ENCODE results near the gene C19orf47.

DNA sequence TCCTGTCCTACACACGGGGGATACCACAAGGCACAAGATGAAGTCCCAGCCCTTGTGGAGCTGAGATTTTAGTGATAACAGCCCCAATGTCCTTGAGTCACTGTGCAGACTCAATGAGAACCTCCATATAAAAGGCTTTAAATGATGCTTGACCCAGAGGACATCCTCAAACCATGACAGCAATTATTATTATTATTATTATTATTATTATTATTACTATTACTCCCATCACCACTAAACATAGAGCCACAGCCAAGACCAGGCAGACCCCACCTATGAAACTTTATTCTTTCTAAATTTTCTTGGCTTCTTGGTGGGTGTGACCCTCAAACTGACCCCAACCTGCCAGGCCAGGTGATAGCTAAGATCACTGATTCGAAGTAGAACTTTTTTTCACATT is 11.1 kb downstream of the C19orf47 start:
- no peak for TF ChIP-seq ARNTL (CRISPR knock-in tag; IDR thresholded peaks at IDR 0.05; ENCODE audit: borderline replicate concordance, low read depth)
- TF ChIP-seq ZFP3 (CRISPR knock-in tag; IDR thresholded peaks at IDR 0.05), result no peak
- TF ChIP-seq, protein P1, sequence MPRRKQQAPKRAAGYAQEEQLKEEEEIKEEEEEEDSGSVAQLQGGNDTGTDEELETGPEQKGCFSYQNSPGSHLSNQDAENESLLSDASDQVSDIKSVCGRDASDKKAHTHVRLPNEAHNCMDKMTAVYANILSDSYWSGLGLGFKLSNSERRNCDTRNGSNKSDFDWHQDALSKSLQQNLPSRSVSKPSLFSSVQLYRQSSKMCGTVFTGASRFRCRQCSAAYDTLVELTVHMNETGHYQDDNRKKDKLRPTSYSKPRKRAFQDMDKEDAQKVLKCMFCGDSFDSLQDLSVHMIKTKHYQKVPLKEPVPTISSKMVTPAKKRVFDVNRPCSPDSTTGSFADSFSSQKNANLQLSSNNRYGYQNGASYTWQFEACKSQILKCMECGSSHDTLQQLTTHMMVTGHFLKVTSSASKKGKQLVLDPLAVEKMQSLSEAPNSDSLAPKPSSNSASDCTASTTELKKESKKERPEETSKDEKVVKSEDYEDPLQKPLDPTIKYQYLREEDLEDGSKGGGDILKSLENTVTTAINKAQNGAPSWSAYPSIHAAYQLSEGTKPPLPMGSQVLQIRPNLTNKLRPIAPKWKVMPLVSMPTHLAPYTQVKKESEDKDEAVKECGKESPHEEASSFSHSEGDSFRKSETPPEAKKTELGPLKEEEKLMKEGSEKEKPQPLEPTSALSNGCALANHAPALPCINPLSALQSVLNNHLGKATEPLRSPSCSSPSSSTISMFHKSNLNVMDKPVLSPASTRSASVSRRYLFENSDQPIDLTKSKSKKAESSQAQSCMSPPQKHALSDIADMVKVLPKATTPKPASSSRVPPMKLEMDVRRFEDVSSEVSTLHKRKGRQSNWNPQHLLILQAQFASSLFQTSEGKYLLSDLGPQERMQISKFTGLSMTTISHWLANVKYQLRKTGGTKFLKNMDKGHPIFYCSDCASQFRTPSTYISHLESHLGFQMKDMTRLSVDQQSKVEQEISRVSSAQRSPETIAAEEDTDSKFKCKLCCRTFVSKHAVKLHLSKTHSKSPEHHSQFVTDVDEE (CRISPR knock-in tag; IDR thresholded peaks at IDR 0.05), result no peak
- TF ChIP-seq, protein P2, sequence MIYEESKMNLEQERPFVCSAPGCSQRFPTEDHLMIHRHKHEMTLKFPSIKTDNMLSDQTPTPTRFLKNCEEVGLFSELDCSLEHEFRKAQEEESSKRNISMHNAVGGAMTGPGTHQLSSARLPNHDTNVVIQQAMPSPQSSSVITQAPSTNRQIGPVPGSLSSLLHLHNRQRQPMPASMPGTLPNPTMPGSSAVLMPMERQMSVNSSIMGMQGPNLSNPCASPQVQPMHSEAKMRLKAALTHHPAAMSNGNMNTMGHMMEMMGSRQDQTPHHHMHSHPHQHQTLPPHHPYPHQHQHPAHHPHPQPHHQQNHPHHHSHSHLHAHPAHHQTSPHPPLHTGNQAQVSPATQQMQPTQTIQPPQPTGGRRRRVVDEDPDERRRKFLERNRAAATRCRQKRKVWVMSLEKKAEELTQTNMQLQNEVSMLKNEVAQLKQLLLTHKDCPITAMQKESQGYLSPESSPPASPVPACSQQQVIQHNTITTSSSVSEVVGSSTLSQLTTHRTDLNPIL (CRISPR knock-in tag; IDR thresholded peaks at IDR 0.05; ENCODE audit: low read depth), result no peak
- TF ChIP-seq ZNF8 (CRISPR knock-in tag; IDR thresholded peaks at IDR 0.05), result no peak
- TF ChIP-seq, protein P3, sequence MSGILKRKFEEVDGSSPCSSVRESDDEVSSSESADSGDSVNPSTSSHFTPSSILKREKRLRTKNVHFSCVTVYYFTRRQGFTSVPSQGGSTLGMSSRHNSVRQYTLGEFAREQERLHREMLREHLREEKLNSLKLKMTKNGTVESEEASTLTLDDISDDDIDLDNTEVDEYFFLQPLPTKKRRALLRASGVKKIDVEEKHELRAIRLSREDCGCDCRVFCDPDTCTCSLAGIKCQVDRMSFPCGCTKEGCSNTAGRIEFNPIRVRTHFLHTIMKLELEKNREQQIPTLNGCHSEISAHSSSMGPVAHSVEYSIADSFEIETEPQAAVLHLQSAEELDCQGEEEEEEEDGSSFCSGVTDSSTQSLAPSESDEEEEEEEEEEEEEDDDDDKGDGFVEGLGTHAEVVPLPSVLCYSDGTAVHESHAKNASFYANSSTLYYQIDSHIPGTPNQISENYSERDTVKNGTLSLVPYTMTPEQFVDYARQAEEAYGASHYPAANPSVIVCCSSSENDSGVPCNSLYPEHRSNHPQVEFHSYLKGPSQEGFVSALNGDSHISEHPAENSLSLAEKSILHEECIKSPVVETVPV (CRISPR knock-in tag; IDR thresholded peaks at IDR 0.05), result no peak
- no peak for TF ChIP-seq CSDC2 (CRISPR knock-in tag; IDR thresholded peaks at IDR 0.05)
- TF ChIP-seq TOX (CRISPR knock-in tag; IDR thresholded peaks at IDR 0.05; ENCODE audit: borderline replicate concordance), result no peak
- no peak for TF ChIP-seq ZNF565 (CRISPR knock-in tag; conservative IDR thresholded peaks at IDR 0.05; ENCODE audit: low read depth)
